ENCODE results near the gene PIP5K1B. TPM values are rescaled to one million over a fixed set of nuclear protein-coding genes. Genes with fewer than 3 reads are reported as not detected.
A peak's percentile ranks its signal among the peaks of the same experiment; 100 is the strongest.

Gene PIP5K1B
- total RNA-seq, 1 experiment from 2014 or later = 1.8 TPM

DNA sequence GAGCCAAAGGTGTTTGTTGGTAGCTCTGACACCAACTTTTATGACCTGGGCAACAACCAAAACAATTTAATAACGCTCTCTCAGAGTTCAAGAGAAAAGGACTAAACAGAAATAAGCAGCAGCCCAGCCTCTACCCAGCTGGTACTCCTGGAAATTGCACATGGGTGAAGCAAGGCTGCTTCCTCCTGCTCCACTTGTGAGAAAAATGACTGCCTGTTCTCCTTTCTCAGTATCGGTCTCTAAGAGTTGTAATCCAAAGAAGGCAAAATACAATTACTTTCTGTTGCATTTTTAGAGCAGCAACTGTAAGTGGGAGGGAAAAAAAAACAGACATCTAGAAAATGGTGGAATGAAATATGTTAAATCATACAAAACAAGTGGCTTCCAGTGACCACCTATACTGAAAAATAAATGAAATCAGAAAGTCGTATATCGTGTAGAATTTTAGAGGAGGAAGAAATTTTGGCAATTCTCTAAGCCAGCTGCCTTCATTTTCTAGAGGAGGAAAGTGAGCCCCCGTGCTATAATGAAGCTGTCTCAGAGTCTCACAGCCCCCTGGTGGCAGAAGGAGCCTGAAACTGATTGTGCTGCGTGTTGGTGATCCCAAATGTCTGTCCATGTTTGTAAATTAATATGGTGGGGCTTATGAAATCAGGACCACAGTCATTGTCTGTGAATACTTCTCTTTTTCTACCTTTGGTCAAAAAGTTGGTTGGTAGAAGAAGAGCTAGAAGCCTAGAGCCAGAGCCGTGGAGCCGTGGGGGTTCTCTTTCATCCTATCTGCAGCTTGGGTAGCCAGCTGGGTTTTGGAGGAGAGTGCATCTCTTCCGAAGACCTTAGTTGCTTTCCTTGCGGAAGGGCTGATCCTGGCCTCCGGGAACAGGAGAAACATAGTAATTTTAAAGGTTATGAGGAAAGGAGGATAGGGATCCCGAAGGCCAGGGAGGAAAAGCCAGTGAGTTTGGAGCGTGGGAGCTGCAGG, 139.9 kb downstream of the PIP5K1B start:
- Histone ChIP-seq H3K27me3 (ENCODE audit: control insufficient read depth, insufficient read depth, low read length) (no peaks in the 10 kb centered on the region), H3K4me3 (ENCODE audit: insufficient read depth, low read depth, low read length) (no peak overlapping the region), H3K36me3 (replicated peaks; ENCODE audit: control insufficient read depth, insufficient read depth, low read length) (no peaks in the 10 kb centered on the region)
- DNase-seq = peak; percentile 35

DNA sequence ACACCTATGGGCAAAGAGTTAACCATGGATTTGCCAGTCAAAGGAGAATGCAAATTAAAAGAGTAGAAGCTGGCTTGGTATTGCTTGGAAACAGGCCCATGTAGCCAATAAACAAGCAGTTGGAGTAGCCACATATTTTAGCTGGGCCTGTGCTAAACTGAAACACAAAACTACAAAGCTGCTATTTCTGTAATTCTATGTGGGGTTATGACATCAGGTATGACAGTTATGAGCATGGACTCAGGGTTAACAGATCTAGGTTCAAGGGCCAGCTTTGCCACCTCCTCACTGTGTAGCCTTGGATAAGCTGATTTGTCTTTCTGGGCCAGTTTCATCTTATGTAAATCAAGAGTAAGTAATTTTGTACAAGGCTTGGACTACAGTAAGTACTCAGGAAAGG, 142.7 kb downstream of the PIP5K1B start:
- no peak for DNase-seq
- Histone ChIP-seq H3K27me3 (ENCODE audit: control insufficient read depth, insufficient read depth, low read length) (no peaks in the 10 kb centered on the region), H3K4me3 (ENCODE audit: insufficient read depth, low read depth, low read length) (no peak overlapping the region), H3K36me3 (replicated peaks; ENCODE audit: control insufficient read depth, insufficient read depth, low read length) (no peaks in the 10 kb centered on the region)

DNA sequence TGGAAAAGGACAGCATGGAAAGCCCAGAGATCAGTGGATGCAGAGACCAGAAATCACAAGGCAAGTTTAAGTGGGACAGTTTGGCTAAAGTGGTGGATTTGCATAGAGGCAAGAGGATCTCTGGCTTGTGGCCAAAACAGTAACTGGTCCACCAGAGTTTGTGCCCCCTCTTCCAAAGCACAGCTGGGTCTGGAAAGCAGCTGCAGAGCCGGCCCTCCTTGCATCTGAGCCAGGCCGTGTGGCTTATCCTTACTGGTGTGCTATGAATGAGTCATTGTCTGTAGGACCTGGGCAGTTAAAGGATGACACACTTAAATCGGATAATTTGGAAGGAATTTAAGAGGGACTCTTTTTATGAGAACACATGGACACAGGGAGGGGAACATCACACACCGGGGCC, 146.6 kb downstream of the PIP5K1B start:
- no peaks in the 10 kb centered on the region for H3K27me3 ChIP-seq (ENCODE audit: control insufficient read depth, insufficient read depth, low read length)
- no peak for DNase-seq
- H3K4me3 ChIP-seq (ENCODE audit: insufficient read depth, low read depth, low read length) = no peak overlapping the region
- no peaks in the 10 kb centered on the region for H3K36me3 ChIP-seq (replicated peaks; ENCODE audit: control insufficient read depth, insufficient read depth, low read length)

DNA sequence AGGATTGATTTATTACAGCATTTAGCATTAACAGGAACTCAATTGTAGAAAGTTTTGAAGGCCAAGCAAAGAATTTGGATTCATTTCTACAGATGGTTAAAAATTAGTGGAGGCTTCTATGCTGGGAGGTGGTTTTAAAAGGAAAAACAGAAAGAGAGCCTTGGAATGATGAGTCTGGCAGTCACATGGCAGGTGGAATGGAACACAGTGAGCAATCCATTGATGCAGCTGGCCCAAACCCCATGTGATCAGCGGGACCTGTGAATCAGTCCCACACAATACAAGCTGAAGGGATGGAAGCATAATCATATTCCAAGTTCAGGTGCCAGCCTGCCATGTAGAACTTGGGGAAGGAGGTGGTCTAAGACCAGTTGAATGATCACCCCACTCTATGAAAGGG, 147.9 kb downstream of the PIP5K1B start:
- H3K4me3 ChIP-seq (ENCODE audit: insufficient read depth, low read depth, low read length) = no peak overlapping the region
- no peaks in the 10 kb centered on the region for H3K27me3 ChIP-seq (ENCODE audit: control insufficient read depth, insufficient read depth, low read length)
- H3K36me3 ChIP-seq (replicated peaks; ENCODE audit: control insufficient read depth, insufficient read depth, low read length) = no peaks in the 10 kb centered on the region
- DNase-seq = no peak

DNA sequence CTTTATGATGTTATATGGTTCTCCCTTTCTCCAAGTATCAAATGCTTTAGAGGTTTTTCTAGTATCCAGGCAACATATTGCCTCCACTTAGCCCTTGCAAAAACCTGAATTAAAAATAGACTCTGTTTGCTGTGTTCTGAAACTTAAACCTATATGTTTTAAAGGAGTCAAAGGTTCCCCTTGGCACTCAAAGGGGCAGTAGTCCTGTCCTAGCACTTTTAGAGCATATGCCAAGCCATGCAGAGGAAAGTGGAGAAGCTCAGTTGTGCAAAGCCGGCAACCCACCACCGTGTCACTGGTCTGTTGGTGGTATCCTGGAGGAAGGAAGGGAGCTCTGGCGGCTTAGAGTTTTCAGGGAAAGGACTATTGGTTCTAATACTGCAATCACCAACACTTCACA, 154.3 kb downstream of the PIP5K1B start:
- no peaks in the 10 kb centered on the region for H3K36me3 ChIP-seq (replicated peaks; ENCODE audit: control insufficient read depth, insufficient read depth, low read length)
- no peaks in the 10 kb centered on the region for H3K27me3 ChIP-seq (ENCODE audit: control insufficient read depth, insufficient read depth, low read length)
- no peak for DNase-seq
- H3K4me3 ChIP-seq (ENCODE audit: insufficient read depth, low read depth, low read length) = no peak overlapping the region

DNA sequence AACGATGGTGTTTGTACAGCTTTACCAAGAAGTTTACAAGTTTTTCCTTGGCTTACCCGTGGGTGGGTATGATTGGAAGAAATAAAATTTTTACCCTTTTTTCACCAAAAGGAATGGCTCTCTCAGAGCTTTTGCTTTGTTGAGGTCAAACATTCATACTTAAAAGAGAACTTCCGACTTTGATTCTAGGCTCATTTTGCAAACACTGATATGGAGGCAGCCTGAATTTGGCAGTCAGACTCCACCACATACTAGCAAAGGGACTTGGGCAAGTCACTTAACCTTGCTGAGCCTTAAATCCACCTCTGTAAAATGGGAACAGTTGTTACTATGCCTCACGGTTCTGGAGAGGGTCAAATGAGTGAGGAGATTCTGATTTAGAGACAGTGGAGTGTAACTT, 155.4 kb downstream of the PIP5K1B start:
- no peak for DNase-seq
- Histone ChIP-seq H3K4me3 (ENCODE audit: insufficient read depth, low read depth, low read length) (no peak overlapping the region), H3K36me3 (replicated peaks; ENCODE audit: control insufficient read depth, insufficient read depth, low read length) (no peaks in the 10 kb centered on the region), H3K27me3 (ENCODE audit: control insufficient read depth, insufficient read depth, low read length) (no peaks in the 10 kb centered on the region)

DNA sequence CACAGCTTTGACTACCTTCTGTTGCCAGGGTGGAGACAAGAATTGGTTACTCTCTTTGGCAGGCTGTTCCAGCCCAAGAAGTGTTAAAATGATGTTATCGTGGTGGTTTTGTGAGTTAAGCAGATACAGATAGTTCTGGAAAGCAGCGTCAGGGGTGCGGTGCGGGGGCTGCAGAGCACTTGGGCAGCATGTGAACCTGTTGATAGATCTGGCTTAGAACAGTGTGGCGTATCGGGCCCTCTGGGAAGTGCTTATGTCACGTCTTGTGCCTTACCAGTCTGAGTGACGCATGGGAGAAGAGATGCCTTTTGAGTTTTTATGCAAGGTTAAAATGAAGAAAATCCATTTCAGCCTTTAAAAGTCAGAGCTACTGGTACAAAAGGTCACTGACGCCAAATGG, 156.4 kb downstream of the PIP5K1B start:
- Histone ChIP-seq H3K27me3 (ENCODE audit: control insufficient read depth, insufficient read depth, low read length) (no peaks in the 10 kb centered on the region), H3K4me3 (ENCODE audit: insufficient read depth, low read depth, low read length) (no peak overlapping the region), H3K36me3 (replicated peaks; ENCODE audit: control insufficient read depth, insufficient read depth, low read length) (no peaks in the 10 kb centered on the region)
- DNase-seq = no peak

DNA sequence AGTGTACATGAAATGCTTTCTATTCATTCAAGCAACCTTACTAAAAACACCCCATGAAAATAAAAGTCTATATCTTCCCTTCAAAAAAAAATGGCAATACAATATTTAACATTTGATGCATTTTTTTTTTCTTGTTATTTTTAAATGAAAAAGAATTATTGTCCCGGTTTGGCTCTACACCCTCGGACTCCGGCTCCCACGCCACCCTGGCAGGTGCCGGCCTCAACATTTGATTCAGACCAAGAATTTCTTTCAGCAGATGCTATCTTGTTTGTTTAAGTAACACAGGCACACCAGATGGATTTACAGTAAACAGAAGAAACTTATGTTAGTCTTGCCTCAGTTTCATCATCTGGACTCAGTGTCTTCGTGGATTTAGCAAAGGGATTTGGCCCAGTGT, 162.0 kb downstream of the PIP5K1B start:
- H3K36me3 ChIP-seq (replicated peaks; ENCODE audit: control insufficient read depth, insufficient read depth, low read length) = no peaks in the 10 kb centered on the region
- no peaks in the 10 kb centered on the region for H3K27me3 ChIP-seq (ENCODE audit: control insufficient read depth, insufficient read depth, low read length)
- H3K4me3 ChIP-seq (ENCODE audit: insufficient read depth, low read depth, low read length) = no peak overlapping the region
- DNase-seq = no peak

DNA sequence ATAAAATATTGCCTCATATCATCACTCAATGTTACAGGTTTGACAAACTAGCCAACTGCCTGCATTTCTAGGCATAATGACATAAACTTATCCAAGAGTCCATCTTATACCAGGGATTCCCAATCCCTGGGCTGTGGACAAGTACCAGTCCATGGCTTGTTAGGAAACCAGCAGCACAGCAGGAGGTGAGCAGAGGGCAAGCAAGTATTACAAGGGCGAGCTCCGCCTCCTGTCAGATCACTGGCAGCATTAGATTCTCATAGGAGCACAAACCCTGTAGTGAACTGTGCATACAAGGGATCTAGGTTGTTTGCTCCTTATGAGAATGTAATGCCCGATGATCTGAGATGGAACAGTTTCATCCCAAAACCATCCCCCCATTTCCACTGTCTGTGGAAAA, 164.0 kb downstream of the PIP5K1B start:
- no peaks in the 10 kb centered on the region for H3K36me3 ChIP-seq (replicated peaks; ENCODE audit: control insufficient read depth, insufficient read depth, low read length)

DNA sequence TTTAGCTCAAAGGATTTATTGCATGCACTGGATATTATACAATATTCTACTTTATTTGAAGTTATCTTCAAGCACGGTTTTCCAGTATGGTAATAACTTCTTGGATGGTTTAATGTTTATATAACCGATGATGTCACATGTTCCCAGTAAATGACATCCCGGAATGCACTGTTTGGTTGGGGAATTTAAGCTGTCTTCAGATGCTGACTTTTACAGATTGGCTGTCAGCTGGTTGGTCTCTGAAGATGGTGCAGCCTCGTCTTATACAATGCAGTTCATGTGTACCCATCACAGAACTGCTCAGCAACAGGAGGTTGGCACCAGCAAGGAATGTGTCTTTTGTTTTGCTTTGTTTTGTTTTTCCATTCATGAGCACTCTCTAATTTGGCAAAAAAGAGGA, 165.0 kb downstream of the PIP5K1B start:
- no peaks in the 10 kb centered on the region for H3K36me3 ChIP-seq (replicated peaks; ENCODE audit: control insufficient read depth, insufficient read depth, low read length)
- no peak overlapping the region for H3K4me3 ChIP-seq (ENCODE audit: insufficient read depth, low read depth, low read length)
- no peak for DNase-seq
- H3K27me3 ChIP-seq (ENCODE audit: control insufficient read depth, insufficient read depth, low read length) = no peaks in the 10 kb centered on the region

More for the DNA sequence above, 164.0 kb downstream of the PIP5K1B start:
- DNase-seq = no peak
- Histone ChIP-seq H3K27me3 (ENCODE audit: control insufficient read depth, insufficient read depth, low read length) (no peaks in the 10 kb centered on the region), H3K4me3 (ENCODE audit: insufficient read depth, low read depth, low read length) (no peak overlapping the region)

DNA sequence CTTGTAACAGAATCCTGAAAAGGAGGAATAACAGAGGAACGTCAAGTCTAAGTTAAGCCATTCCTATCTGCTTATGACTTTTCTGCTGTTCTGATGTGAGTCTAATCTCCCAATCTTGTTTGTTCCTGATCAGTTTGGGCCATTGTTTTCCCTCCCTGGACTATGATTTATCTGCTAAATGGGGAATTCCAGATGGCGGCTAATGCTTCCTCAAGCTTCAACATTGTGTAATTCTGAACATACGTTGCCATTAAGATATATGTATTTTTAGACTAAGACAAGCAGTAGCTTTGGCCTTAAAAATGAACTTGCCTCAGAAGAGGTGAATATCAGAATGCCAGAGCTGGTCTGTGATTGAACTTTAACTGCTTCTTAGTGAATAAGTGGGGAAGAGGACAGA, 166.2 kb downstream of the PIP5K1B start:
- no peak overlapping the region for H3K4me3 ChIP-seq (ENCODE audit: insufficient read depth, low read depth, low read length)
- H3K36me3 ChIP-seq (replicated peaks; ENCODE audit: control insufficient read depth, insufficient read depth, low read length) = no peaks in the 10 kb centered on the region
- H3K27me3 ChIP-seq (ENCODE audit: control insufficient read depth, insufficient read depth, low read length) = no peaks in the 10 kb centered on the region
- no peak for DNase-seq

DNA sequence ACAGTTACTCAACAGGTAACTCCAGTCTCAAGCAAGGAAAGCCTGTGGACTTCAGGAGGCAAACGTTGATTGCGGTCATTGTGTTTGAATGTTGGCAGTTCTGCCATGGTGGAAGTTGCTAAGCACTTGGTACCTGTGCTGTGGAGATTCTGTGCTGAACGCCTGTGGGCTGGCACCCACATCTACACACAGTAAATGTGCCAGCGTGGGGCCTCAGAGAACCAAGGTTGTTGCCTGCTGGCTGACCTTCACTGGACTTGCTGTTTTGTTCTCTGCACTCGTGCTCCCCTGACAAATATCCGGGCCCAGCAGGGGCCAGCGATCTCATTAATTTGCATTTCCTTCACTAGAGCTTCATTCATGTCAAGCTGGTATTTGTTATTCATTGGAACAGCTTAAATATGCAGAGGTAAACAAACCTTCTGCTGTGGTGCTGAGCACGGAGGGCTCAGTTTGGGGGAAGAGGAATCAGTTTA, 167.0 kb downstream of the PIP5K1B start:
- DNase-seq = peak; percentile 68
- Histone ChIP-seq H3K36me3 (replicated peaks; ENCODE audit: control insufficient read depth, insufficient read depth, low read length) (no peaks in the 10 kb centered on the region), H3K4me3 (ENCODE audit: insufficient read depth, low read depth, low read length) (no peak overlapping the region), H3K27me3 (ENCODE audit: control insufficient read depth, insufficient read depth, low read length) (no peaks in the 10 kb centered on the region)

DNA sequence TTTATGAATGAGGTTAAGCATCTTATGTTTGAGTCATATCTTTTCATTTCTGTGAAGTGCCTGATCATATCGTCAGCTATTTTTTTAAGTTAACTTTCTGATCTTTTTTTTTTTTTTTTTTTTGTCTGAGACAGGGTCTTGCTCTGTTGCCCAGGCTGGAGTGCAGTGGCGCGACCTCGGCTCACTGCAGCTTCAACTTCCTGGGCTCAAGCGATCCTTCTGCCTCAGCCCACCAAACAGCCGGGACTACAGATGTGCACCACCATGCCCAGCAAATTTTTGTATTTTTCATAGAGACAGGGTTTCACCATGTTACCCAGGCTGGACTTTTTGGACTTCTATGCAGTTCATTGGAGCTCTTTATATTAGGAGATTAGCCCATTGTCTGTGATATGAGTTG, 168.1 kb downstream of the PIP5K1B start:
- DNase-seq = no peak
- no peaks in the 10 kb centered on the region for H3K36me3 ChIP-seq (replicated peaks; ENCODE audit: control insufficient read depth, insufficient read depth, low read length)
- no peaks in the 10 kb centered on the region for H3K27me3 ChIP-seq (ENCODE audit: control insufficient read depth, insufficient read depth, low read length)
- H3K4me3 ChIP-seq (ENCODE audit: insufficient read depth, low read depth, low read length) = no peak overlapping the region

DNA sequence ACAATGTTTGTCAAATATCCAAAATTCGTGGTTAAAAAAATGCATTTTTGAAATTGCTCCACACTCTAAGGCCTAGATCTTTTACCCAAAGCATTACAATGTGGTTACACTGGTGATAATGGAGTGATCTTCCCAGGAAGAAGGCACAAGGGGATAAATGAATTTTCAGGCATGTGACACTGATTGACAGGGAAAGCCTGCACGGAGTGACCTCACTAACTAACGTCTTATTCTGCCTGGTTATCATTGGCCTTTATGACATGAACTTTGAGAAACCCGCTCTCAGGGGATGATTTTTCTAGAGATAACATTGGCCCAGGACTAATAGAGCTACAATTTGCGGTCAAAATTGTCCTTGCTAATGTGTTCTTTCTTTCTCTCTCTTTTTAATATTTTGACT, 171.2 kb downstream of the PIP5K1B start:
- no peak for DNase-seq
- Histone ChIP-seq H3K27me3 (ENCODE audit: control insufficient read depth, insufficient read depth, low read length) (no peaks in the 10 kb centered on the region), H3K36me3 (replicated peaks; ENCODE audit: control insufficient read depth, insufficient read depth, low read length) (no peaks in the 10 kb centered on the region), H3K4me3 (ENCODE audit: insufficient read depth, low read depth, low read length) (no peak overlapping the region)

DNA sequence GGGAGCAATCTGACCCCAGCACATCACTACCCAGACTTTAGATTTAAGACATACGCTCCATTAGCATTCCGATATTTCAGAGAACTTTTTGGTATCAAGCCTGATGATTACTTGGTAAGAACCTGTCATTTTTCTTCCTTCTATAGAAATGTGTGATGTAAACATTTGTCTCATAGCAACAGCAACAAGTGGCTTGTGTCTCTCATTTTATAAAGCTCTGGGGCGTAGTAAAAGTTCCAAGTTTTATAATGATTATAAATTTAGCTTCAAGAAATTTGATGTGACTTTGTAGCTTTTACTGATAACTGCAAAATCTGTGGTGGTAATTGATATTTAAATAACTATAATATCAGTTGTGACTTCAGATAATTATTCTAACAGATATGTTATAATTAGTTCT, 171.6 kb downstream of the PIP5K1B start:
- Histone ChIP-seq H3K4me3 (ENCODE audit: insufficient read depth, low read depth, low read length) (no peak overlapping the region), H3K36me3 (replicated peaks; ENCODE audit: control insufficient read depth, insufficient read depth, low read length) (no peaks in the 10 kb centered on the region), H3K27me3 (ENCODE audit: control insufficient read depth, insufficient read depth, low read length) (no peaks in the 10 kb centered on the region)
- no peak for DNase-seq

Data from H7 (cell line).